K562 (cell line): ENCODE results near the gene OTOL1. TPM values are rescaled to one million over a fixed set of nuclear protein-coding genes. Genes with fewer than 3 reads are reported as not detected.

Experiments used
- ATAC-seq: fragments of 200-7000 bp; cut with Tn5 transposase; 3 replicates; pipeline ENCODE4 v1.9.1; 2020; ENCODE audit warnings: moderate library complexity
- BruUV-seq: library from RNA; stranded (reverse); fragments of 400-500 nt; replicated peaks from 2 replicates; lab custom pipeline; 2021; lab: Mats Ljungman, UMichigan
- CTCF ChIA-PET: fragments of 300-600 bp; formaldehyde crosslinking; extraction: SDS; loops from one replicate; lab custom pipeline; 2021; ENCODE audit warnings: low intra/inter-chr PET ratio; lab: Yijun Ruan, JAX
- POLR2A ChIA-PET: fragments of 300-600, 350-650 bp; sonication (Branson Sonifier 250); formaldehyde crosslinking; extraction: SDS; loops from one replicate; lab custom pipeline; 2021; ENCODE audit warnings: antibody characterized with exemption, inconsistent platforms; lab: Yijun Ruan, JAX
- DNase-seq, 4 experiments: peaks; one replicate each; pipeline versions ENCODE4 v3.0.0 to v3.0.0-alpha.2; 2011 to 2018; ENCODE audit warnings: low spot score in 3 of 4, mixed read lengths in 3 of 4; ENCODE audit errors: extremely low read depth in 1 of 4
- FAIRE-seq: peaks from 2 replicates; lab custom pipeline; 2011; peaks lifted over from hg19 to GRCh38; lab: Jason Lieb, UNC
- H2AFZ ChIP-seq: 2 replicates; pipeline ENCODE4 v1.6.0; 2011; ENCODE audit warnings: low read depth, low read length, control low read depth, inconsistent platforms
- H3K27ac ChIP-seq: fragments of 200-600 bp; 3 replicates; pipeline ENCODE4 v1.8.0; 2011; ENCODE audit warnings: low read depth, mild to moderate bottlenecking, control low read depth, inconsistent platforms, low read length, moderate library complexity, mixed read lengths; ENCODE audit errors: extremely low read depth
- H3K27me3 ChIP-seq, 2 experiments: fragments of 300-600 bp in 1 of 2; 2 replicates in 1 of 2; 3 replicates in 1 of 2; pipeline versions ENCODE4 v1.6.0 to v1.8.0; 2011; ENCODE audit warnings: inconsistent platforms in 2 of 2, low read length in 2 of 2, mild to moderate bottlenecking in 1 of 2, mixed read lengths in 1 of 2, moderate library complexity in 1 of 2; ENCODE audit not compliant: control insufficient read depth in 2 of 2, insufficient read depth in 2 of 2
- H3K36me3 ChIP-seq: fragments of 300-600 bp; 3 replicates; pipeline ENCODE4 v1.8.0; 2011; ENCODE audit warnings: mild to moderate bottlenecking, low read length, inconsistent platforms; ENCODE audit not compliant: control insufficient read depth, insufficient read depth
- H3K4me1 ChIP-seq, 2 experiments: fragments of 200-600 bp in 1 of 2; replicated peaks in 1 of 2; 2 replicates in 1 of 2; 3 replicates in 1 of 2; pipeline versions ENCODE4 v1.5.1 to v1.8.0; 2011; ENCODE audit warnings: inconsistent platforms in 2 of 2, low read length in 2 of 2, mild to moderate bottlenecking in 1 of 2, mixed read lengths in 1 of 2, moderate library complexity in 1 of 2; ENCODE audit not compliant: control insufficient read depth in 2 of 2, insufficient read depth in 2 of 2
- H3K4me2 ChIP-seq: 2 replicates; pipeline ENCODE4 v1.6.1; 2011; ENCODE audit warnings: low read length, control low read depth, inconsistent platforms, mixed read lengths; ENCODE audit not compliant: insufficient read depth
- H3K4me3 ChIP-seq: fragments of 200-600 bp; sonication (generic), shearing (Covaris generic); 2 replicates; pipeline ENCODE4 v1.5.1; 2016; ENCODE audit warnings: control low read depth, inconsistent platforms
- H3K79me2 ChIP-seq: fragments of 200-600 bp; 3 replicates; pipeline ENCODE4 v1.8.0; 2011; ENCODE audit warnings: low read length, inconsistent platforms; ENCODE audit not compliant: control insufficient read depth, insufficient read depth
- H3K9ac ChIP-seq, 2 experiments: 2 replicates each; pipeline versions ENCODE4 v1.6.0 to v1.6.1; 2011; ENCODE audit warnings: low read depth in 2 of 2, low read length in 2 of 2, control low read depth in 1 of 2, inconsistent platforms in 1 of 2, mild to moderate bottlenecking in 1 of 2, mixed read lengths in 1 of 2; ENCODE audit not compliant: insufficient read depth in 1 of 2
- H3K9me1 ChIP-seq: one replicate; pipeline ENCODE4 v1.6.0; 2011; ENCODE audit warnings: inconsistent platforms, mild to moderate bottlenecking, low read length, moderate library complexity; ENCODE audit not compliant: control insufficient read depth, insufficient read depth
- H3K9me3 ChIP-seq: replicated peaks from 2 replicates; pipeline ENCODE4 v1.5.1; 2011; ENCODE audit warnings: low read depth, low read length, inconsistent platforms; ENCODE audit not compliant: control insufficient read depth, insufficient read depth
- H4K20me1 ChIP-seq: replicated peaks from 2 replicates; pipeline ENCODE4 v1.6.1; 2011; ENCODE audit warnings: low read length, inconsistent platforms, mixed read lengths; ENCODE audit not compliant: control insufficient read depth, insufficient read depth
- BRF1 ChIP-seq: IDR thresholded peaks from 3 replicates; pipeline ENCODE4 v1.6.1; 2011; ENCODE audit warnings: borderline replicate concordance, mild to moderate bottlenecking; ENCODE audit not compliant: insufficient read length; ENCODE audit errors: extremely low read depth
- GATA2 ChIP-seq: sonication (generic); formaldehyde crosslinking; IDR thresholded peaks from 2 replicates; pipeline ENCODE4 v1.4.0; 2020; ENCODE audit warnings: mild to moderate bottlenecking, missing genetic modification reagents
- GATAD2A ChIP-seq: fragments of 450-650 bp; IDR thresholded peaks from 2 replicates; pipeline ENCODE4 v1.6.1; 2017
- NFE2L1 ChIP-seq: fragments of 450-650 bp; IDR thresholded peaks from 2 replicates; pipeline ENCODE4 v1.6.1; 2016; ENCODE audit warnings: missing genetic modification characterization, low read depth, mild to moderate bottlenecking, missing compliant biosample characterization, moderate library complexity, borderline replicate concordance
- NFYB ChIP-seq: IDR thresholded peaks from 2 replicates; pipeline ENCODE4 v1.6.1; 2011; ENCODE audit warnings: mild to moderate bottlenecking, moderate library complexity; ENCODE audit not compliant: insufficient read length; ENCODE audit errors: extremely low read depth
- PHF8 ChIP-seq: fragments of 200-600 bp; sonication (generic); IDR thresholded peaks from 2 replicates; pipeline ENCODE4 v1.6.1; 2012; ENCODE audit warnings: mixed run types, mild to moderate bottlenecking, inconsistent platforms, low read length, moderate library complexity, borderline replicate concordance
- ZNF76 ChIP-seq: fragments of 250-450 bp; sonication (Bioruptor Pico); IDR thresholded peaks from 2 replicates; pipeline ENCODE4 v1.4.0; 2020; ENCODE audit warnings: mild to moderate bottlenecking, moderate library complexity, borderline replicate concordance
- ZNF785 ChIP-seq: fragments of 250-450 bp; sonication (Bioruptor Pico); IDR thresholded peaks from 2 replicates; pipeline ENCODE4 v1.4.0; 2020; ENCODE audit warnings: mild to moderate bottlenecking
- WGBS: fragments of 100-300 bp; shearing (Covaris generic); methylation state at CpG from one replicate; pipeline ENCODE4 v1.1.6; 2016; ENCODE audit warnings: low coverage, mixed read lengths; ENCODE audit not compliant: insufficient coverage; ENCODE audit errors: missing lambda C conversion rate; 5-methylcytosine and 5-hydroxymethylcytosine counted together
- in situ Hi-C: fragments of 300-500 bp; cut with MboI; formaldehyde crosslinking; loops from 4 replicates; pipeline ENCODE4 v1.15.0; 2018; ENCODE audit warnings: inconsistent platforms, mixed read lengths
- intact Hi-C: fragments of 100-400 bp; cut with micrococcal nuclease; formaldehyde crosslinking; loops from 2 replicates; pipeline ENCODE4 v1.14.2; 2022
- polyA plus RNA-seq, 8 experiments: library from polyadenylated mRNA; depleted of rRNA in 4 of 8; stranded (reverse) in 5 of 8; unstranded in 3 of 8; fragments of >200 nt; fragmentation: Nextera tagmentation in 2 of 8; fragmentation: Illumina TruSeq in 1 of 8; extraction: Ambion mirVana in 2 of 8; extraction: Trizol in 1 of 8; gene quantifications; 2 replicates each; pipeline versions ENCODE4 v1.2.1 to v1.2.3, GENCODE V29; 2011 to 2014; ENCODE audit warnings: inconsistent platforms in 1 of 8, missing spikeins in 1 of 8
- total RNA-seq, 7 experiments: library from RNA; depleted of rRNA in 6 of 7; stranded (reverse); fragments of >200 nt in 6 of 7; fragmentation: Illumina TruSeq in 2 of 7; extraction: Trizol in 2 of 7; gene quantifications; 2 replicates each; pipeline versions ENCODE4 v1.2.1 to v1.2.3, GENCODE V29; 2011 to 2021; ENCODE audit warnings: low replicate concordance in 1 of 7
- TF ChIP-seq, protein P1 (sequence below), 2 experiments: fragments of 450-650 bp in 1 of 2; sonication (generic) in 1 of 2; formaldehyde crosslinking; conservative IDR thresholded peaks; 2 replicates each; pipeline versions ENCODE4 v1.4.0 to v1.8.1; 2020 to 2022; ENCODE audit warnings: mild to moderate bottlenecking in 1 of 2, missing genetic modification reagents in 1 of 2
- TF ChIP-seq, protein P2 (sequence below): fragments of 450-650 bp; formaldehyde crosslinking; IDR thresholded peaks from 2 replicates; pipeline ENCODE4 v1.4.0; 2020; ENCODE audit warnings: mild to moderate bottlenecking
- TF ChIP-seq, protein P3 (sequence below): fragments of 450-650 bp; IDR thresholded peaks from 2 replicates; pipeline ENCODE4 v1.7.1; 2018; ENCODE audit warnings: mild to moderate bottlenecking, low read depth; ENCODE audit not compliant: partially characterized antibody
- TF ChIP-seq, protein P4 (sequence below): fragments of 200-800 bp; sonication (Bioruptor generic); IDR thresholded peaks from 2 replicates; pipeline ENCODE4 v1.6.1; 2016; ENCODE audit warnings: missing genetic modification characterization, missing compliant biosample characterization

OTOL1 gene
- total and polyA plus RNA-seq, 9 of the 15 experiments (the other 6 are each of a cell fraction or from before 2014, with no cell fraction given), result not detected

DNA sequence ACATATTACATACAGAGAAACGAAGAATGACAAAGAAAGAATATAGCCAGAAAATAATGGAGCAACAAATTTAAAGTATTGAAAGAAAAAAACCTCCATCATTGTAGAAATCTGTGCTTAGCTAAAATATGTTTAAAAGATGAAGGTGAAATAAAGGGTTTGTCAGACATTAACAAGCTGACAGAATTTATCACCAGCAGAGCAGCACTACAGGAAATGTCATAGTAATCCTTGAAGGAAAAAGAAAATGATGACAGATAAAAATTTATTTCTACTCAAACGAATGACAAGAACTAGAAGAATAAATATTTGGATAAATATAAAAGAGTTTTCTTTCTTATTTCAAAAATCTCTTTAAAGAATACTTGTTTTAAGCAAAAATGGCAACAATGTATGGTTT is 40.6 kb upstream of the OTOL1 start:
- no peaks in the 10 kb centered on the region for H4K20me1 ChIP-seq
- no peaks in the 10 kb centered on the region for H3K4me1 ChIP-seq
- CTCF ChIA-PET, result no interaction called here
- intact Hi-C loops, result no loop called here
- no peaks in the 10 kb centered on the region for H3K9me3 ChIP-seq
- H3K4me3 ChIP-seq, result no peak overlapping the region
- POLR2A ChIA-PET, result no interaction called here
- 0% methylated on average over 2 of the region's 2 CpGs for WGBS
- BruUV-seq, result no TSS peak
- H3K9me1 ChIP-seq, result no peaks in the 10 kb centered on the region
- in situ Hi-C loops, result no loop called here
- H2AFZ ChIP-seq, result no peak overlapping the region
- no peak for FAIRE-seq
- H3K4me2 ChIP-seq, result no peak overlapping the region
- H3K27ac ChIP-seq, result no peak overlapping the region
- DNase-seq, result no peak
- ATAC-seq, result no peak
- H3K9ac ChIP-seq, result no peak overlapping the region
- H3K79me2 ChIP-seq, result no peaks in the 10 kb centered on the region
- no peaks in the 10 kb centered on the region for H3K27me3 ChIP-seq
- H3K36me3 ChIP-seq, result no peaks in the 10 kb centered on the region
- TF ChIP-seq, protein P1, sequence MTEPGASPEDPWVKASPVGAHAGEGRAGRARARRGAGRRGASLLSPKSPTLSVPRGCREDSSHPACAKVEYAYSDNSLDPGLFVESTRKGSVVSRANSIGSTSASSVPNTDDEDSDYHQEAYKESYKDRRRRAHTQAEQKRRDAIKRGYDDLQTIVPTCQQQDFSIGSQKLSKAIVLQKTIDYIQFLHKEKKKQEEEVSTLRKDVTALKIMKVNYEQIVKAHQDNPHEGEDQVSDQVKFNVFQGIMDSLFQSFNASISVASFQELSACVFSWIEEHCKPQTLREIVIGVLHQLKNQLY (CRISPR knock-in tag; conservative IDR thresholded peaks at IDR 0.05), result no peak
- TF ChIP-seq ZNF76 (CRISPR knock-in tag) (no peak), NFE2L1 (tag) (no peak), GATA2 (CRISPR knock-in tag) (no peak), ZNF785 (no peak), GATAD2A (no peak), PHF8 (no peak), BRF1 (no peak), NFYB (no peak)
- TF ChIP-seq, protein P2, sequence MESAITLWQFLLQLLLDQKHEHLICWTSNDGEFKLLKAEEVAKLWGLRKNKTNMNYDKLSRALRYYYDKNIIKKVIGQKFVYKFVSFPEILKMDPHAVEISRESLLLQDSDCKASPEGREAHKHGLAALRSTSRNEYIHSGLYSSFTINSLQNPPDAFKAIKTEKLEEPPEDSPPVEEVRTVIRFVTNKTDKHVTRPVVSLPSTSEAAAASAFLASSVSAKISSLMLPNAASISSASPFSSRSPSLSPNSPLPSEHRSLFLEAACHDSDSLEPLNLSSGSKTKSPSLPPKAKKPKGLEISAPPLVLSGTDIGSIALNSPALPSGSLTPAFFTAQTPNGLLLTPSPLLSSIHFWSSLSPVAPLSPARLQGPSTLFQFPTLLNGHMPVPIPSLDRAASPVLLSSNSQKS (CRISPR knock-in tag), result no peak
- TF ChIP-seq, protein P3, sequence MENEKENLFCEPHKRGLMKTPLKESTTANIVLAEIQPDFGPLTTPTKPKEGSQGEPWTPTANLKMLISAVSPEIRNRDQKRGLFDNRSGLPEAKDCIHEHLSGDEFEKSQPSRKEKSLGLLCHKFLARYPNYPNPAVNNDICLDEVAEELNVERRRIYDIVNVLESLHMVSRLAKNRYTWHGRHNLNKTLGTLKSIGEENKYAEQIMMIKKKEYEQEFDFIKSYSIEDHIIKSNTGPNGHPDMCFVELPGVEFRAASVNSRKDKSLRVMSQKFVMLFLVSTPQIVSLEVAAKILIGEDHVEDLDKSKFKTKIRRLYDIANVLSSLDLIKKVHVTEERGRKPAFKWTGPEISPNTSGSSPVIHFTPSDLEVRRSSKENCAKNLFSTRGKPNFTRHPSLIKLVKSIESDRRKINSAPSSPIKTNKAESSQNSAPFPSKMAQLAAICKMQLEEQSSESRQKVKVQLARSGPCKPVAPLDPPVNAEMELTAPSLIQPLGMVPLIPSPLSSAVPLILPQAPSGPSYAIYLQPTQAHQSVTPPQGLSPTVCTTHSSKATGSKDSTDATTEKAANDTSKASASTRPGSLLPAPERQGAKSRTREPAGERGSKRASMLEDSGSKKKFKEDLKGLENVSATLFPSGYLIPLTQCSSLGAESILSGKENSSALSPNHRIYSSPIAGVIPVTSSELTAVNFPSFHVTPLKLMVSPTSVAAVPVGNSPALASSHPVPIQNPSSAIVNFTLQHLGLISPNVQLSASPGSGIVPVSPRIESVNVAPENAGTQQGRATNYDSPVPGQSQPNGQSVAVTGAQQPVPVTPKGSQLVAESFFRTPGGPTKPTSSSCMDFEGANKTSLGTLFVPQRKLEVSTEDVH, result no peak
- TF ChIP-seq, protein P4, sequence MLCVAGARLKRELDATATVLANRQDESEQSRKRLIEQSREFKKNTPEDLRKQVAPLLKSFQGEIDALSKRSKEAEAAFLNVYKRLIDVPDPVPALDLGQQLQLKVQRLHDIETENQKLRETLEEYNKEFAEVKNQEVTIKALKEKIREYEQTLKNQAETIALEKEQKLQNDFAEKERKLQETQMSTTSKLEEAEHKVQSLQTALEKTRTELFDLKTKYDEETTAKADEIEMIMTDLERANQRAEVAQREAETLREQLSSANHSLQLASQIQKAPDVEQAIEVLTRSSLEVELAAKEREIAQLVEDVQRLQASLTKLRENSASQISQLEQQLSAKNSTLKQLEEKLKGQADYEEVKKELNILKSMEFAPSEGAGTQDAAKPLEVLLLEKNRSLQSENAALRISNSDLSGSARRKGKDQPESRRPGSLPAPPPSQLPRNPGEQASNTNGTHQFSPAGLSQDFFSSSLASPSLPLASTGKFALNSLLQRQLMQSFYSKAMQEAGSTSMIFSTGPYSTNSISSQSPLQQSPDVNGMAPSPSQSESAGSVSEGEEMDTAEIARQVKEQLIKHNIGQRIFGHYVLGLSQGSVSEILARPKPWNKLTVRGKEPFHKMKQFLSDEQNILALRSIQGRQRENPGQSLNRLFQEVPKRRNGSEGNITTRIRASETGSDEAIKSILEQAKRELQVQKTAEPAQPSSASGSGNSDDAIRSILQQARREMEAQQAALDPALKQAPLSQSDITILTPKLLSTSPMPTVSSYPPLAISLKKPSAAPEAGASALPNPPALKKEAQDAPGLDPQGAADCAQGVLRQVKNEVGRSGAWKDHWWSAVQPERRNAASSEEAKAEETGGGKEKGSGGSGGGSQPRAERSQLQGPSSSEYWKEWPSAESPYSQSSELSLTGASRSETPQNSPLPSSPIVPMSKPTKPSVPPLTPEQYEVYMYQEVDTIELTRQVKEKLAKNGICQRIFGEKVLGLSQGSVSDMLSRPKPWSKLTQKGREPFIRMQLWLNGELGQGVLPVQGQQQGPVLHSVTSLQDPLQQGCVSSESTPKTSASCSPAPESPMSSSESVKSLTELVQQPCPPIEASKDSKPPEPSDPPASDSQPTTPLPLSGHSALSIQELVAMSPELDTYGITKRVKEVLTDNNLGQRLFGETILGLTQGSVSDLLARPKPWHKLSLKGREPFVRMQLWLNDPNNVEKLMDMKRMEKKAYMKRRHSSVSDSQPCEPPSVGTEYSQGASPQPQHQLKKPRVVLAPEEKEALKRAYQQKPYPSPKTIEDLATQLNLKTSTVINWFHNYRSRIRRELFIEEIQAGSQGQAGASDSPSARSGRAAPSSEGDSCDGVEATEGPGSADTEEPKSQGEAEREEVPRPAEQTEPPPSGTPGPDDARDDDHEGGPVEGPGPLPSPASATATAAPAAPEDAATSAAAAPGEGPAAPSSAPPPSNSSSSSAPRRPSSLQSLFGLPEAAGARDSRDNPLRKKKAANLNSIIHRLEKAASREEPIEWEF (CRISPR knock-in tag), result no peak
